ENCODE measurements around the gene STK39. TPM values are rescaled to one million over a fixed set of nuclear protein-coding genes. Genes with fewer than 3 reads are reported as not detected.

STK39 gene
- total RNA-seq, 2 experiments from 2014 or later = 43.1 TPM

DNA sequence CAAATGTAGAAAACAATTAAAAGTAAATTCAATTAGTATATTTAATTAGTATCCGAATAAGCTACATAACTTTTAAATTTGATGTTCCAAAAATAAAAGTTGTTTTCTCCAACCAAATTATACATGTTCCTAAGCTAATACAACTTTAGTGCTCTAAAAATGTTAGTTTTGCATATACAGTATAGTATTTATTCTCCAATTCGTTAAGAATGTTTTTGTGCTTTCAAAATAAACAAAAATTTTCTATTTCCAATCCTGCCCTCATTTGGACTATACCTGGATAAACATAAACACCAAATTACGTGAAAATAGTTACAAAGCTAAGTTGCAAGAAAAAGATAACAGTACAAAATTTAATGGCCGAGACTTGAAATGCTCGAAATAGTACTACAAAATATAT, 71.9 kb downstream of the STK39 start:
- H3K4me3 Mint-ChIP-seq = no peak overlapping the region

DNA sequence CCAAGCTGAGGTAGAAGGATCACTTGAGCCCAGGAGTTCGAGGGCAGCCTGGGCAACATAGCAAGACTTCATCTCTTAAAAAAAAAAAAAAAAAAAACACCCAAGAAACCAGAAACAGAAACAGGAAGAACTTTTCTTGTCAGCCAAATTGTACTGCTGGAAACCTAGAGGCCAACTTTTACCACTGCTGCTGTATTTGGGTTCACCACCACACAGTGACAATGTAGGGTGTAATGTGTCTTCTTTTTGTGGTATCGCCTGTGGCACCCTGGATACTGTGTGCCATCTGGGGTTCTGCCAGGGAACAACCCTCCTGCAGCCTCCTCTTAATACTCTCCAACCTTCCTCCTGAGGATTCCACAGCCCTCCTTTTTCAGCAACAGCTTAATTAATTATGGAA, 72.6 kb downstream of the STK39 start:
- H3K9me3 Mint-ChIP-seq = no peaks in the 10 kb centered on the region
- no peak overlapping the region for H3K4me3 Mint-ChIP-seq
- intact Hi-C loops (cut with micrococcal nuclease) = loop anchor here (2.0 kb wide), 1 partner anchor 18 kb away; no protein-coding TSS in a partner anchor
- H3K27ac Mint-ChIP-seq = no peak overlapping the region
- CTCF ChIA-PET = interaction anchor here (0.7 to 1.6 kb wide), 3 partner anchors 19 to 492 kb away, joined by 3 to 6 read pairs (median 3); no protein-coding TSS in a partner anchor
- H3K4me1 Mint-ChIP-seq (ENCODE audit: low read depth) = peaks cover 49% of the 10 kb centered on the region
- no peak for DNase-seq
- H3K36me3 Mint-ChIP-seq (ENCODE audit: low read depth) = peaks cover 26% of the 10 kb centered on the region
- H3K27me3 Mint-ChIP-seq (ENCODE audit: low read depth) = no peaks in the 10 kb centered on the region

More for the DNA sequence above, 71.9 kb downstream of the STK39 start:
- no peak for DNase-seq
- intact Hi-C loops (cut with micrococcal nuclease) = loop anchor here (2.0 kb wide), 1 partner anchor 17 kb away; no protein-coding TSS in a partner anchor
- Mint-ChIP-seq H3K36me3 (ENCODE audit: low read depth) (peaks cover 28% of the 10 kb centered on the region), H3K4me1 (ENCODE audit: low read depth) (peaks cover 46% of the 10 kb centered on the region), H3K27me3 (ENCODE audit: low read depth) (no peaks in the 10 kb centered on the region), H3K9me3 (no peaks in the 10 kb centered on the region), H3K27ac (no peak overlapping the region)
- CTCF ChIA-PET = interaction anchor here (0.6 to 1.6 kb wide), 3 partner anchors 19 to 56 kb away, joined by 3 to 6 read pairs (median 3); no protein-coding TSS in a partner anchor

DNA sequence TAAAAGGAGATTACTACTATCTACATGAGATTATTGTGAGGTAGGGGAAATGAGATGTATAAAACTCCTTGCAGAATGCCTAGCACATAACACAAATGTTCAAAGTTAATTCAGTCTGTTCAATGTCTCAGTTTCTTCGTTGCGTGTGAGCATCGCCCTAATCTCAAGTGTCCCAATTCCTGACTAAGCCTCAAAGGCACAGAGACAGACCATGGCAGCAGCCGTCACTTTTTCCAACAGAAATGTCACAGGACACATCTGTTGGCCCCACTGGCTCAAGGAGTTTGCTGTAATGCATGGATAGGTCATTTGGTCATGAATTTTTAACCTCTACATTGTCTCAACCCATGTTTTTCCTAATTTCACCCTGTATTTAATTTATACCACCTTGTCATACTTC, 75.3 kb downstream of the STK39 start:
- Mint-ChIP-seq H3K27me3 (ENCODE audit: low read depth) (no peaks in the 10 kb centered on the region), H3K36me3 (ENCODE audit: low read depth) (peaks cover 16% of the 10 kb centered on the region), H3K4me3 (no peak overlapping the region), H3K27ac (no peak overlapping the region), H3K4me1 (ENCODE audit: low read depth) (peaks cover 47% of the 10 kb centered on the region), H3K9me3 (no peaks in the 10 kb centered on the region)
- CTCF ChIA-PET = no interaction called here
- no peak for DNase-seq
- intact Hi-C loops (cut with micrococcal nuclease) = no loop called here

DNA sequence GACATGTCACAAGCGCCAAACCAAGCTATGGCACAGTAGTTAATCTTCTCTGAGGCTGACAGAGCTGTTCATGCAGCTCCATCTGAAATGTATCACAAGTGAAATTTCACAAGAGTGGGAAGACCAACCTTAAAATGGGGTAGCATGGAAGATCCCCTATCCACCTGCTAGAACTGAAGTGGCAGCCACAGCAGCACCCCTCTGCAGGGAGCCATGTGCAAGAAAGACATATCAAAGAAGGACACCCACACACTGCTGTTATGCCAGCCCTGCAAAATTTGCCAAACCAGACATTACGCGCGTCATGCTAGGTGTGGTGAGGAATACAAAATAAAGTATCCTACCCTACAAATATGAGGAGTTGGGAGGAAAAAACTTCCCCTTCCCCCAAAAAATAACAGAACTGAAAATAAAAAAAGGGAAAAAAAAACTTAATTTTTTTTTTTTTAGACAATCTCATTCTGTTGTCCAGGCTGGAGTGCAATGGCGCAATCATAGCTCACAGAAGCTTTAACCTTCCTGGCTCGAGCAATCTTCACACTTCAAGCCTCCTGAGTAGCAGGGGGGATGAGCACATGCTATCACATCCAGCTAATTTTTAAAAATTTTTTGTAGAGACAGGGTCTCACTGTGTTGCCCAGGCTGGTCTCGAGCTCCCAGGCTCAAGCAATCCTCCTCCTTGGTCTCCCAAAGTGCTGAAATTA, 76.2 kb downstream of the STK39 start:
- no peak overlapping the region for H3K4me3 Mint-ChIP-seq
- no peak for DNase-seq
- H3K27ac Mint-ChIP-seq = no peak overlapping the region
- H3K4me1 Mint-ChIP-seq (ENCODE audit: low read depth) = peaks cover 47% of the 10 kb centered on the region
- peaks cover 23% of the 10 kb centered on the region for H3K36me3 Mint-ChIP-seq (ENCODE audit: low read depth)
- H3K9me3 Mint-ChIP-seq = no peaks in the 10 kb centered on the region
- intact Hi-C loops (cut with micrococcal nuclease) = no loop called here
- CTCF ChIA-PET = interaction anchor here (0.9 kb wide), 1 partner anchor 21 kb away, joined by 3 read pairs; no protein-coding TSS in a partner anchor
- H3K27me3 Mint-ChIP-seq (ENCODE audit: low read depth) = no peaks in the 10 kb centered on the region

DNA sequence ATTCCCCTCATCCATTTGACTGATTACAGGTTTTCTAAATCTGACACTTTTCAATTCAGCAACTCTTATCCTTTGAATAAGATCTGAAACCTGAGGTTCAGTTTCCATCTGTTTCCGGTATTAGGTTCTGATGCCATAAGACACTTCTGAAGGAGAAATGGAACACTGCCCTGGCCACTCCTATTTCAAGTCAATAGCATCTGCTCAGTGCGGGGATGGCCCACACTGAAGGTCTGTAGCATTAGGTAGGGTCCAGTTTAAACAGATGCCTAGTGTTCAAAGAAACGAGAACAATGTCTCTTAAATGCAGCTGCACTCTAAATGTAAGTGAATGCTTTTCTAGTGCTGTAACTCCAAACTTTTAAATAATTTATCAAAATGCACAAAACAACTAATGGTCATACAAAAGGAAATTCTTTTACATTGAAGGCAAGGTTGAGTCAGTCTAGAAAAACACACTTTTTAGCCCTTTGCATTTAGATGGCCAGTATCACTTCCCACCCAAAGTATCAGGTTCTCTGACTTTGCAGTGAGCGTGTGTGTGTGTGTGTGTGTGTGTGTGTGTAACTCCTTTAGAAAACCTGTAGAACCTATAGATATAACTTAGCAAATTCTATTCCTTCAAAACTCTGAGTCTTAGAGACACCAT, 78.2 kb downstream of the STK39 start:
- no peaks in the 10 kb centered on the region for H3K9me3 Mint-ChIP-seq

DNA sequence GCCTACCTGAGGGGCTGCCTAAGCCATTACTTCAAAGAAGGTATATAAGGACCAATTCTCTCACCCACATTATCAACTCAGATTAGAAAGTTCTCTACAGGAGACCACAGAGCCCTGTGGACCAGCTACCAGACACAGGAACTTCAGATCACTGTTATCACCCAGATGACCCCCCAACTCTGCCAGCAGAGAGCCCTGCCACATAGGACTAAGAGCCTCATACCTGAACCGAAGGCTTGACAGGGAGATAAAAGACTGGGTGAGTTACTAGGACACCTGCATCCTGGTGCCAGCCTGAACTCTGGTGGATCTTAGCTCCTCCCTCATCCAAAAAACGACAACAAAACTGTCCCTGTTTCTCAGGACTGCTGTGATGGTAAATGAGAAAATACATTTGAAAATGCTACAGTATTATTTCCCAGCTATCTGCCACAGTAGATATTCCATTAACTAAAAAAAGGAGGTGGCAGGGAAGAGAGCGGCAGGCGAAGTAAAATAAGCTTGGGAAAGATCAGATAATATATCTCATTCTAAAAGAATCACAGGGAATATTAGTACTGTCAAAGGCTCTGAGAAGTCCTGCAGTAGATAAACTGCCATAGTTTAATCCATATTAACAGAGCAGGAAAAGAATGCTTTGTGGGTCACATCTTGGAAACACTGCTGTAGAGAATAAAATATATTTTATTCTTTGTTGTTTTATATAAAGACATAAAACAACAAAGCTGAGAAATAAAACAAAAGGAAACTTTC, 79.7 kb downstream of the STK39 start:
- no peak for DNase-seq
- H3K9me3 Mint-ChIP-seq = no peaks in the 10 kb centered on the region
- H3K27ac Mint-ChIP-seq = no peak overlapping the region
- intact Hi-C loops (cut with micrococcal nuclease) = no loop called here
- peaks cover 56% of the 10 kb centered on the region for H3K4me1 Mint-ChIP-seq (ENCODE audit: low read depth)
- H3K4me3 Mint-ChIP-seq = no peak overlapping the region
- CTCF ChIA-PET = no interaction called here
- peaks cover 33% of the 10 kb centered on the region for H3K36me3 Mint-ChIP-seq (ENCODE audit: low read depth)
- H3K27me3 Mint-ChIP-seq (ENCODE audit: low read depth) = no peaks in the 10 kb centered on the region

More for the DNA sequence above, 78.2 kb downstream of the STK39 start:
- Mint-ChIP-seq H3K4me3 (no peak overlapping the region), H3K27me3 (ENCODE audit: low read depth) (no peaks in the 10 kb centered on the region), H3K36me3 (ENCODE audit: low read depth) (peaks cover 23% of the 10 kb centered on the region), H3K4me1 (ENCODE audit: low read depth) (peaks cover 47% of the 10 kb centered on the region), H3K27ac (no peak overlapping the region)
- intact Hi-C loops (cut with micrococcal nuclease) = no loop called here
- no peak for DNase-seq
- CTCF ChIA-PET = interaction anchor here (0.6 kb wide), 1 partner anchor 428 kb away, joined by 3 read pairs; no protein-coding TSS in a partner anchor

DNA sequence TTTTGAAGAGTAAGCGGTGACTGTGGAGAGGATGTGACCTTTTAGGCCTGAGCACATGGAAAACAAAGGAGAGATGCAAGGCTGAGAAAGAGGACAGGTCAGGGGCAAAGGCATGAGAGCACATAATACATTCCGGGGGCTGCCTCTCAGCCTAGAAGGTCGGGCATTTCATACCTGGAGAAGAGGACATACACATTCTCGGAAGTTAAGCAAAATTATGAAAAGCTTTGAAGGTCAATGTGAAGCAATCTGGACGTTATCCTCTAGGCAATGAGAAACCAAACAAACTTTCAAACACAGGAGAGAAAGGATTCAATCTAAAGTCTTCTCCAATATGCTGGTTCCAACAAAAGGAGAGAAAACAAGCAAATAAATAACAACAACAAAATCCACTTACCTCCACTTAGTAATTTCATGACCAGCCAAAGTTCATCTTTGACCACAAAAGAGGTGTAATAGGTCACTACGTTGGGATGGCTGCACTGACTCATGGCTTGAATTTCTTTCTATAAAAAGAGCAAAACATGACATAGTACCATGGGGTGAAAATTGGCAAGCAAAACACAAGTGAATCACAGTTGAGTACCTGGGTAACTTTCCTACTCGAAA, 80.4 kb downstream of the STK39 start:
- no peak for DNase-seq
- no peaks in the 10 kb centered on the region for H3K27me3 Mint-ChIP-seq (ENCODE audit: low read depth)

DNA sequence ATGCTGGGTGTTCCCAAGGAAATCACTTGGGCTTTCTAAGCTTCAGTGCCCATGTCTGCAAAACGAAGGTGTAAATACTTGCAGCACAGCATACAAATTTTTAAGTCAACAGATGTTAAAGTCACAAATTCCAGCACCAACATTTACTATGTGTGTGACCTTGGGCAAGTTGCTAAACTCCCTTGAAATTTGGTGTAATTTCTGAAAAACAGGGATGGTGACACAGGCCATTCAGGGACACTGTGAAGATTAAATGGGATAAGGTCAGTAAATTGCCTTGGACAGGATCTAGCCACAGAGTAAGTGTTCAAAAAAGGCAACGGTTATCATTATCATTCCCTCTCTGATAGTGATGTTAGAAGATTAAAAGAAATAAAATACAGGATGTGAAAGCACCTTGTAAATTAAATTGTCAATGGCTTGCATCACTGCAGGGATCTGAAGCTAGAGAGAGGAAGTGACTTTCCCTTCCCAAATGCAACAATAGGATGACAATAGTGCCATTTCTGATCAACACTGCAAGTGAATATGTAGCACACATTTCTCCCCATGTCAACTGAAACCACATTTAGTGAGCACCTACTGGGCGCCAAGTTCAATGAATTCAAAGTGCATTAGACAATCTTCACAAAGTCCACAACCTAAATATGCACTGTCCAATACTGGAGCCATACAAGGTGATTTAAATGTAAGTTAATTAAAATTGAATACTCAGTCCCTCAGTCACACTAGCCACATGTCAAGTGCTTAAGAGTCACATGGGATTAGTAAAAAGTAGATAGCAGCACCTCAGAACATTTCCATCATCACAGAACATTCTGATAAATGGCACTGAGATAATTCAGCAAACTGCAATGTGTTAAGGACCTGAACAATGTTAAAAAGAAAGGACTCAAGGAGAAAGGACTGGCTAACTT, 81.2 kb downstream of the STK39 start:
- Mint-ChIP-seq H3K27ac (peak overlapping the region; percentile 4), H3K9me3 (no peaks in the 10 kb centered on the region), H3K27me3 (ENCODE audit: low read depth) (no peaks in the 10 kb centered on the region), H3K36me3 (ENCODE audit: low read depth) (peaks cover 31% of the 10 kb centered on the region), H3K4me1 (ENCODE audit: low read depth) (peaks cover 54% of the 10 kb centered on the region), H3K4me3 (no peak overlapping the region)
- CTCF ChIA-PET = interaction anchor here (1.0 to 1.1 kb wide), 2 partner anchors 61 to 170 kb away, joined by 3 read pairs; no protein-coding TSS in a partner anchor
- intact Hi-C loops (cut with micrococcal nuclease) = loop anchor here (1.0 kb wide), 5 partner anchors 29 to 324 kb away; no protein-coding TSS in a partner anchor
- no peak for DNase-seq

More for the DNA sequence above, 80.4 kb downstream of the STK39 start:
- Mint-ChIP-seq H3K9me3 (no peaks in the 10 kb centered on the region), H3K36me3 (ENCODE audit: low read depth) (peaks cover 31% of the 10 kb centered on the region), H3K27ac (peak overlapping the region; percentile 4), H3K4me1 (ENCODE audit: low read depth) (peaks cover 54% of the 10 kb centered on the region), H3K4me3 (no peak overlapping the region)
- intact Hi-C loops (cut with micrococcal nuclease) = no loop called here
- CTCF ChIA-PET = no interaction called here

DNA sequence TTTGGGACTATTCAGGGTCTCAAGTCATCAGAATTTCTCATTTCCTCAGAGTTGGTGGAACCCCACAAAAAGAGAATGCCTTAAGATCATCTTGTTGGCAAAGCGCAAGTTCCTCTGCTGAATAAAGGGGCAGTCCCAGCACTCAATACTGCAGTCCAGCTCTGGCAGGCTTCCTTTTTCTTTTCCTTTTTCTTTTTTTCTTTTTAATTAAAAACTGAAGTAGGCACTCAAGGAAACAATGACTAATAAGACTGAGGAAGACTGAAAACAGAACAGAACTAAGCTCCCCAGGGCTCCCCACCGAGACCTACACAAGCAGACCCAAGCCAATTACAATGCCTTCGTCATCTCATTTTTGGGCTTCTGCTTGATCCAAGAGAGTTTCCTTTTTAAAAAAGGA, 82.0 kb downstream of the STK39 start:
- peak overlapping the region; percentile 39 for H3K27ac Mint-ChIP-seq
- intact Hi-C loops (cut with micrococcal nuclease) = loop anchor here (1.0 kb wide), 5 partner anchors 30 to 325 kb away; no protein-coding TSS in a partner anchor
- no peaks in the 10 kb centered on the region for H3K9me3 Mint-ChIP-seq
- H3K36me3 Mint-ChIP-seq (ENCODE audit: low read depth) = peaks cover 24% of the 10 kb centered on the region
- peak; percentile 41 for DNase-seq
- CTCF ChIA-PET = interaction anchor here (1.0 to 1.1 kb wide), 2 partner anchors 62 to 171 kb away, joined by 3 read pairs; no protein-coding TSS in a partner anchor
- H3K4me1 Mint-ChIP-seq (ENCODE audit: low read depth) = peaks cover 48% of the 10 kb centered on the region
- H3K4me3 Mint-ChIP-seq = no peak overlapping the region
- H3K27me3 Mint-ChIP-seq (ENCODE audit: low read depth) = no peaks in the 10 kb centered on the region

DNA sequence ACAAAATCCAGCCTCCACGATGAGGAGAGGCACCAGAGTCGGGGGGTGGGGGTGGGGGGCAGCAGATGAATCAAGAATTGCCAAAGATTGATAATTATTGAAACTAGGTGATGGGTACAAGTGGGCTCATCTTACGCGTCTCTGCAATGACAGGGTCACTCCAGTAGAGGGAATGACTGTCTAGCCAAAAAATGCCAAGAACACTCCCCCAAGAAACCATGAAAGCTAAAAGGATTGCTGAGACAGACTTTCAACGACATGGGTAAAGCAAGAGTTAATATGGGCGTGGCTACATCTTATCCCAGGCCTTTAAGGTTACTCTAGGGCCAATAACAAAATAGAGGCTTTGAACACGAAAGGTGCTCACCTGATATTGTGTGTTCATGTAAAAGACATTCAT, 86.5 kb downstream of the STK39 start:
- no peak overlapping the region for H3K4me3 Mint-ChIP-seq
- peaks cover 32% of the 10 kb centered on the region for H3K4me1 Mint-ChIP-seq (ENCODE audit: low read depth)
- CTCF ChIA-PET = interaction anchor here (0.7 to 1.7 kb wide), 9 partner anchors 22 to 291 kb away, joined by 3 to 8 read pairs (median 3); no protein-coding TSS in a partner anchor
- H3K36me3 Mint-ChIP-seq (ENCODE audit: low read depth) = peaks cover 18% of the 10 kb centered on the region
- H3K27me3 Mint-ChIP-seq (ENCODE audit: low read depth) = no peaks in the 10 kb centered on the region
- no peak overlapping the region for H3K27ac Mint-ChIP-seq
- peak; percentile 32 for DNase-seq
- H3K9me3 Mint-ChIP-seq = no peaks in the 10 kb centered on the region
- intact Hi-C loops (cut with micrococcal nuclease) = loop anchor here (1.0 kb wide), 2 partner anchors 86 to 175 kb away; partner anchors contain the start of gene STK39

All from activated naive CD4-positive, alpha-beta T cell treated with anti-CD3 and anti-CD28 coated beads for 36 hours (primary cell).